Esophagus squamous epithelium (tissue), 5 donors: ENCODE data around the gene GLI2. TPM values are rescaled to one million over a fixed set of nuclear protein-coding genes. Genes with fewer than 3 reads are reported as not detected.

Experiments
- DNase-seq: peaks from one replicate; lab custom pipeline; 2025; lab: John Stamatoyannopoulos, UW
- H3K27ac ChIP-seq, 4 donors: fragments of 200-600 bp; sonication (generic); one replicate each; pipeline ENCODE4 v1.5.1; 2016 to 2019; ENCODE audit warnings: mild to moderate bottlenecking in 1 of 4
- H3K27me3 ChIP-seq, 4 donors: fragments of 200-600 bp; sonication (generic); 1 replicate in 3 of 4; 2 replicates in 1 of 4; pipeline versions ENCODE4 v1.5.1 to v1.6.0; 2017 to 2021; ENCODE audit warnings: antibody characterized with exemption in 1 of 4
- H3K36me3 ChIP-seq, 3 donors: fragments of 200-600 bp; sonication (generic); one replicate each; pipeline ENCODE4 v1.5.1; 2016 to 2019
- H3K4me1 ChIP-seq, 3 donors: fragments of 200-600 bp; sonication (generic); one replicate each; pipeline ENCODE4 v1.5.1; 2017 to 2019
- H3K4me3 ChIP-seq, 4 donors: fragments of 200-600 bp; sonication (generic); 1 replicate in 3 of 4; 2 replicates in 1 of 4; pipeline ENCODE4 v1.5.1; 2016 to 2019; ENCODE audit warnings: mild to moderate bottlenecking in 2 of 4, moderate library complexity in 1 of 4
- H3K9me3 ChIP-seq, 3 donors: fragments of 200-600 bp; sonication (generic); one replicate each; pipeline ENCODE4 v1.5.1; 2016 to 2019
- POLR2A ChIP-seq, 4 donors: fragments of 450-650 bp; IDR thresholded peaks; one replicate each; pipeline ENCODE4 v1.6.1; 2017; ENCODE audit warnings: antibody characterized with exemption in 4 of 4, mild to moderate bottlenecking in 4 of 4, moderate library complexity in 3 of 4
- WGBS, 2 donors: methylation state at CpG; one replicate each; pipeline ENCODE4 v1.1.5; 2018; 5-methylcytosine and 5-hydroxymethylcytosine counted together
- intact Hi-C: fragments of 100-400 bp; cut with DNase I; formaldehyde crosslinking; loops from one replicate; pipeline ENCODE4 v1.15.0; 2022
- total RNA-seq, 4 donors: library from RNA; depleted of rRNA; stranded (reverse); fragments of >200 nt; gene quantifications; one replicate each; pipeline ENCODE4 v1.1.0, GENCODE V29; 2016
- TF ChIP-seq, protein P1 (sequence below), 6 experiments: fragments of 450-650 bp in 4 of 6; fragments of 200-600 bp in 2 of 6; sonication (generic) in 2 of 6; IDR thresholded peaks; one replicate each; pipeline ENCODE4 v1.5.1; 2016 to 2019; ENCODE audit warnings: antibody characterized with exemption in 6 of 6, mild to moderate bottlenecking in 4 of 6, moderate library complexity in 4 of 6
- donor health status: DM: yes; HTN: yes; CAD: no.

GLI2 gene
- total RNA-seq, 4 donors from 2014 or later: 1.1 to 2.7 (median 1.9) TPM

- peaks cover 2 to 58% (median 7%) of the 10 kb centered on the region in 4 donors for H3K27me3 ChIP-seq
- no peaks in the 10 kb centered on the region for H3K36me3 ChIP-seq
- intact Hi-C loops: no loop called here
- H3K27ac ChIP-seq: no peak overlapping the region
- 80 to 100% methylated on average over 3 to 4 of the region's 6 CpGs for WGBS, 2 donors
- no peak for TF ChIP-seq POLR2A (IDR thresholded peaks at IDR 0.05)
- TF ChIP-seq, protein P1, sequence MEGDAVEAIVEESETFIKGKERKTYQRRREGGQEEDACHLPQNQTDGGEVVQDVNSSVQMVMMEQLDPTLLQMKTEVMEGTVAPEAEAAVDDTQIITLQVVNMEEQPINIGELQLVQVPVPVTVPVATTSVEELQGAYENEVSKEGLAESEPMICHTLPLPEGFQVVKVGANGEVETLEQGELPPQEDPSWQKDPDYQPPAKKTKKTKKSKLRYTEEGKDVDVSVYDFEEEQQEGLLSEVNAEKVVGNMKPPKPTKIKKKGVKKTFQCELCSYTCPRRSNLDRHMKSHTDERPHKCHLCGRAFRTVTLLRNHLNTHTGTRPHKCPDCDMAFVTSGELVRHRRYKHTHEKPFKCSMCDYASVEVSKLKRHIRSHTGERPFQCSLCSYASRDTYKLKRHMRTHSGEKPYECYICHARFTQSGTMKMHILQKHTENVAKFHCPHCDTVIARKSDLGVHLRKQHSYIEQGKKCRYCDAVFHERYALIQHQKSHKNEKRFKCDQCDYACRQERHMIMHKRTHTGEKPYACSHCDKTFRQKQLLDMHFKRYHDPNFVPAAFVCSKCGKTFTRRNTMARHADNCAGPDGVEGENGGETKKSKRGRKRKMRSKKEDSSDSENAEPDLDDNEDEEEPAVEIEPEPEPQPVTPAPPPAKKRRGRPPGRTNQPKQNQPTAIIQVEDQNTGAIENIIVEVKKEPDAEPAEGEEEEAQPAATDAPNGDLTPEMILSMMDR (IDR thresholded peaks at IDR 0.05): no peak
- no peaks in the 10 kb centered on the region for H3K9me3 ChIP-seq
- H3K4me3 ChIP-seq: no peak overlapping the region
- DNase-seq: no peak
- peaks cover 0 to 13% (median 0%) of the 10 kb centered on the region in 3 donors for H3K4me1 ChIP-seq
These were observed 9.9 kb downstream of the GLI2 start for GRCh38 chr2:120745420-120746111.

DNA sequence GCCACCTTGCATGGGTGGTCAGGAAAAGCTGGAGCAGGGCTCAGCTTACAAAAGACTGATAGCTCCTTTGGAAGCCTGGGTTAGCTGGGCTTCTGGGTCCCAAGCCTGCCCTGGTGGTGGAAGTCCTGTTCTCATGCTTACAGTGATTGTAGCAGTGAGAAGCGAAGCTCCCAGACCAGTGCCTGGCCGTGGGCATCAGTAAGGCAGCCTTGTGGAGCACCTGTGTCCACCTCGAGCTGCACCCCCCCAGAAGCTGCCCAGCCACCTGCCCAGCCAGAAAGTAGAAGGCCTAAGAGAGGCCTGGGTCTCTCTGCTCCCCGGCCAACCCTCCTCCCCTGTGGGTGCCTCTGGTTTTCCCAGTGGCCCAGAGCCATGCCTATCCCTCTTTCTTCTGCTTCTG is 10.5 kb downstream of the GLI2 start:
- TF ChIP-seq, protein P1 (IDR thresholded peaks at IDR 0.05): no peak
- no peak for TF ChIP-seq POLR2A (IDR thresholded peaks at IDR 0.05)
- Histone ChIP-seq H3K27me3 (peaks cover 0 to 52% (median 4%) of the 10 kb centered on the region in 4 donors), H3K9me3 (no peaks in the 10 kb centered on the region), H3K36me3 (no peaks in the 10 kb centered on the region), H3K4me1 (peaks cover 0 to 8% (median 0%) of the 10 kb centered on the region in 3 donors), H3K27ac (no peak overlapping the region), H3K4me3 (no peak overlapping the region)
- DNase-seq: no peak
- intact Hi-C loops: no loop called here
- 80% methylated on average over 2 to 3 of the region's 4 CpGs for WGBS, 2 donors

- 94% methylated on average over 2 of the region's 2 CpGs; no CpG with 5 or more reads in 1 of the 2 donors for WGBS, 2 donors
- Histone ChIP-seq H3K4me3 (no peak overlapping the region), H3K36me3 (no peaks in the 10 kb centered on the region), H3K4me1 (no peaks in the 10 kb centered on the region), H3K27ac (no peak overlapping the region), H3K9me3 (no peaks in the 10 kb centered on the region), H3K27me3 (peaks cover 0 to 40% (median 0%) of the 10 kb centered on the region in 4 donors)
- DNase-seq: no peak
- intact Hi-C loops: no loop called here
- TF ChIP-seq POLR2A (IDR thresholded peaks at IDR 0.05): no peak
- TF ChIP-seq, protein P1 (IDR thresholded peaks at IDR 0.05): no peak
These were observed 11.6 kb downstream of the GLI2 start for GRCh38 chr2:120747281-120747680.

- no peak for DNase-seq
- intact Hi-C loops: no loop called here
- Histone ChIP-seq H3K27ac (no peak overlapping the region), H3K4me1 (no peaks in the 10 kb centered on the region), H3K36me3 (no peaks in the 10 kb centered on the region), H3K27me3 (peaks cover 0 to 36% (median 0%) of the 10 kb centered on the region in 4 donors), H3K4me3 (no peak overlapping the region), H3K9me3 (no peaks in the 10 kb centered on the region)
- 96% methylated on average over 7 of the region's 7 CpGs for WGBS, 2 donors
- no peak for TF ChIP-seq POLR2A (IDR thresholded peaks at IDR 0.05)
- TF ChIP-seq, protein P1 (IDR thresholded peaks at IDR 0.05): no peak
These were observed 12.0 kb downstream of the GLI2 start for GRCh38 chr2:120747706-120748105.

DNA sequence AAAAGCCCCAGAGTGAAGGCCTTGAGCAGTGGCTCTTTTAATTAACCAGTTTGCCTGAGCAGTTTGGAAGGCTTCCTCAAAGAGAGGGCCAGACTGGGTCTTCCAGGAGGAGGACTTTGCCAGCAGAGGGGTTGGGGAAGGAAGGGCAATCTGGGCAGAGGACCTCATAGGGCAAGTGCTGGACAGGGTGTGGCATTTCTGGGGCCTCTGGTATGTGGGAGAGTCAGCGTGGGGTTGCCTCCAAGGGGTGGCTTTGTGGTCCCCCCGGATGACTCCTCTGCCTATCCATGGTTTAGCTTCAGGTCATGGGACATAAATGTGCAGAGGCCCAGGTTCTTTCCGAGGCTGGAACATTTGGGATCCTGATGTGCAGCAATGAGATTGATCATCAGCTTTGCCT is 12.6 kb downstream of the GLI2 start:
- intact Hi-C loops: no loop called here
- 48 to 75% methylated on average over 3 of the region's 3 CpGs for WGBS, 2 donors
- Histone ChIP-seq H3K4me1 (no peaks in the 10 kb centered on the region), H3K27ac (no peak overlapping the region), H3K27me3 (peaks cover 0 to 30% (median 0%) of the 10 kb centered on the region in 4 donors), H3K4me3 (no peak overlapping the region), H3K36me3 (no peaks in the 10 kb centered on the region), H3K9me3 (no peaks in the 10 kb centered on the region)
- DNase-seq: no peak
- no peak for TF ChIP-seq POLR2A (IDR thresholded peaks at IDR 0.05)
- TF ChIP-seq, protein P1 (IDR thresholded peaks at IDR 0.05): no peak
